Measurements from ENCODE around the gene SMC1B.
"Not testable (repeated sequence)": the region's sequence is repeated elsewhere in the genome, so short reads cannot be mapped to it uniquely, and the experiment has no call there.

Gene SMC1B

GRCh38 chr22:45421349-45422055, 8.1 kb upstream of the SMC1B start:
- no peak for DNase-seq (ENCODE audit: low read depth in 2 of 2)

GRCh38 chr22:45420539-45420938, 7.1 kb upstream of the SMC1B start:
- DNase-seq (ENCODE audit: low read depth in 2 of 2) = no peak

GRCh38 chr22:45420011-45420410, 6.6 kb upstream of the SMC1B start:
- DNase-seq (ENCODE audit: low read depth in 2 of 2) = no peak

- no peak for DNase-seq (ENCODE audit: low read depth in 2 of 2)
Measured at GRCh38 chr22:45418770-45419138, 5.4 kb upstream of the SMC1B start.

GRCh38 chr22:45418056-45418769, 4.8 kb upstream of the SMC1B start:
- DNase-seq (ENCODE audit: low read depth in 2 of 2) = no peak

- DNase-seq (ENCODE audit: low read depth in 2 of 2) = no peak
Measured at GRCh38 chr22:45413013-45413367, 409 bp downstream of the SMC1B start.

GRCh38 chr22:45407793-45408192, 5.6 kb downstream of the SMC1B start:
- no peak for DNase-seq (ENCODE audit: low read depth in 2 of 2)

- no peak for DNase-seq (ENCODE audit: low read depth in 2 of 2)
Measured at GRCh38 chr22:45402466-45402985, 10.9 kb downstream of the SMC1B start.

- DNase-seq (ENCODE audit: low read depth in 2 of 2) = no peak
Measured at GRCh38 chr22:45399712-45400445, 13.5 kb downstream of the SMC1B start.

- no peak for DNase-seq (ENCODE audit: low read depth in 2 of 2)
Measured at GRCh38 chr22:45398214-45398613, 15.2 kb downstream of the SMC1B start.

- DNase-seq (ENCODE audit: low read depth in 2 of 2) = no peak
Measured at GRCh38 chr22:45397806-45398205, 15.6 kb downstream of the SMC1B start.

GRCh38 chr22:45389546-45389945, 23.9 kb downstream of the SMC1B start:
- DNase-seq (ENCODE audit: low read depth in 2 of 2) = no peak

- no peak for DNase-seq (ENCODE audit: low read depth in 2 of 2)
Measured at GRCh38 chr22:45381348-45381747, 32.1 kb downstream of the SMC1B start.

- no peak for DNase-seq (ENCODE audit: low read depth in 2 of 2)
Measured at GRCh38 chr22:45376703-45377102, 36.7 kb downstream of the SMC1B start.

GRCh38 chr22:45376009-45376408, 37.4 kb downstream of the SMC1B start:
- DNase-seq (ENCODE audit: low read depth in 2 of 2) = no peak

GRCh38 chr22:45373592-45373991, 39.8 kb downstream of the SMC1B start:
- not testable (repeated sequence) for DNase-seq (ENCODE audit: low read depth in 2 of 2)

- DNase-seq (ENCODE audit: low read depth in 2 of 2) = no peak
Measured at GRCh38 chr22:45366713-45367112, 46.7 kb downstream of the SMC1B start.

GRCh38 chr22:45359627-45360026, 53.8 kb downstream of the SMC1B start:
- no peak for DNase-seq (ENCODE audit: low read depth in 2 of 2)

- no peak for DNase-seq (ENCODE audit: low read depth in 2 of 2)
Measured at GRCh38 chr22:45358127-45358526, 55.3 kb downstream of the SMC1B start.

- DNase-seq (ENCODE audit: low read depth in 2 of 2) = no peak
Measured at GRCh38 chr22:45357490-45357889, 55.9 kb downstream of the SMC1B start.

GRCh38 chr22:45353786-45354185, 59.6 kb downstream of the SMC1B start:
- no peak for DNase-seq (ENCODE audit: low read depth in 2 of 2)

- not testable (repeated sequence) for DNase-seq (ENCODE audit: low read depth in 2 of 2)
Measured at GRCh38 chr22:45352757-45353156, 60.6 kb downstream of the SMC1B start.

GRCh38 chr22:45351956-45352355, 61.4 kb downstream of the SMC1B start:
- DNase-seq (ENCODE audit: low read depth in 2 of 2) = no peak

Measured in fibroblast of skin of left quadriceps (primary cell).